ENCODE results near the gene C1QTNF4.

DNA sequence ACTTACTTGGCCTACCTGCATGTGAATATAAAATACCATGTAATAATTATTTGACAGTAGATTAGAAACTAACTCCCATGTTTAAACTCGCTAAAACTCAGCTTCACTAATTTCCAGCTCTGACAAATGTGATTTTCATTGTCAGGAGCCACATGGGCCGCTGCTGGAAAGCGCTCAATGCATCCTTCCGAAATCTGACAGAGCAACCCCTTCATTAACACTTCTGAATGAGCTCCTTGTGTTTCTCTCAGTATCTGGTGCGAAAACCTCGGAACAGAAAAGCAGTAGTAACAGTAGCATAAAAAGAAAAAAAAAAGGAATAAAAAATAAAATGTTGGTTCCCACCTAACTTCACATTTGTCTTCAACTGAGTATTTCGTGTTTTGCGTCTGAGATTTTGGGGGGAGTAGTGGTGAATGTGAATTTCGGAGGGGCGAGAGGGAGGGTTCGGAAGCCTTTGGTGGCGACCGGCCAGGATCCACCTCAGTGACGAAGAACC, 47.4 kb upstream of the C1QTNF4 start:
- TF ChIP-seq, protein P1, sequence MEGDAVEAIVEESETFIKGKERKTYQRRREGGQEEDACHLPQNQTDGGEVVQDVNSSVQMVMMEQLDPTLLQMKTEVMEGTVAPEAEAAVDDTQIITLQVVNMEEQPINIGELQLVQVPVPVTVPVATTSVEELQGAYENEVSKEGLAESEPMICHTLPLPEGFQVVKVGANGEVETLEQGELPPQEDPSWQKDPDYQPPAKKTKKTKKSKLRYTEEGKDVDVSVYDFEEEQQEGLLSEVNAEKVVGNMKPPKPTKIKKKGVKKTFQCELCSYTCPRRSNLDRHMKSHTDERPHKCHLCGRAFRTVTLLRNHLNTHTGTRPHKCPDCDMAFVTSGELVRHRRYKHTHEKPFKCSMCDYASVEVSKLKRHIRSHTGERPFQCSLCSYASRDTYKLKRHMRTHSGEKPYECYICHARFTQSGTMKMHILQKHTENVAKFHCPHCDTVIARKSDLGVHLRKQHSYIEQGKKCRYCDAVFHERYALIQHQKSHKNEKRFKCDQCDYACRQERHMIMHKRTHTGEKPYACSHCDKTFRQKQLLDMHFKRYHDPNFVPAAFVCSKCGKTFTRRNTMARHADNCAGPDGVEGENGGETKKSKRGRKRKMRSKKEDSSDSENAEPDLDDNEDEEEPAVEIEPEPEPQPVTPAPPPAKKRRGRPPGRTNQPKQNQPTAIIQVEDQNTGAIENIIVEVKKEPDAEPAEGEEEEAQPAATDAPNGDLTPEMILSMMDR (IDR thresholded peaks at IDR 0.05; ENCODE audit: insufficient read depth, low read depth, low read length): no peak
- TF ChIP-seq EZH2 (IDR thresholded peaks at IDR 0.05; ENCODE audit: insufficient read depth, low read length): no peak
